Caco-2 (cell line): Measurements from ENCODE around the gene GPS1. TPM values are rescaled to one million over a fixed set of nuclear protein-coding genes. Genes with fewer than 3 reads are reported as not detected.

Source experiments
- BruUV-seq: library from RNA; stranded (reverse); fragments of 400-500 nt; replicated peaks from 2 replicates; lab custom pipeline; 2021; lab: Mats Ljungman, UMichigan
- CTCF ChIA-PET: fragments of 300-600 bp; sonication (Branson Sonifier 250); formaldehyde crosslinking; loops from one replicate; lab custom pipeline; 2022; ENCODE audit warnings: antibody characterized with exemption; lab: Charles Lee
- POLR2A ChIA-PET: fragments of 300-600 bp; sonication (Branson Sonifier 250); formaldehyde crosslinking; loops from one replicate; lab custom pipeline; 2022; ENCODE audit warnings: antibody characterized with exemption; lab: Charles Lee
- DNase-seq, 2 experiments: peaks; one replicate each; pipeline versions ENCODE4 v3.0.0 to v3.0.0-alpha.2; 2020 to 2022
- H3K27me3 ChIP-seq: replicated peaks from 2 replicates; pipeline ENCODE4 v1.6.0; 2011; ENCODE audit warnings: low read length; ENCODE audit not compliant: control insufficient read depth, insufficient read depth
- H3K36me3 ChIP-seq: 2 replicates; pipeline ENCODE4 v1.5.1; 2011; ENCODE audit warnings: low read length; ENCODE audit not compliant: control insufficient read depth, insufficient read depth
- H3K4me1 ChIP-seq: fragments of 250-450 bp; sonication (Bioruptor Pico); 2 replicates; pipeline ENCODE4 v1.5.1; 2020; ENCODE audit warnings: mild to moderate bottlenecking
- H3K4me3 ChIP-seq: 2 replicates; pipeline ENCODE4 v1.5.1; 2011; ENCODE audit warnings: low read depth, mild to moderate bottlenecking, control low read depth, low read length
- H3K9me3 ChIP-seq: fragments of 250-450 bp; sonication (Bioruptor Pico); 2 replicates; pipeline ENCODE4 v1.5.1; 2020; ENCODE audit warnings: mild to moderate bottlenecking, moderate library complexity
- H3K27ac Mint-ChIP-seq: one replicate; pipeline ENCODE4 v1.8.0; 2022; ENCODE audit warnings: mixed read lengths; ENCODE audit not compliant: unreplicated experiment
- H3K27me3 Mint-ChIP-seq: one replicate; pipeline ENCODE4 v1.8.0; 2022; ENCODE audit warnings: mixed read lengths; ENCODE audit not compliant: insufficient read depth, unreplicated experiment
- H3K36me3 Mint-ChIP-seq: one replicate; pipeline ENCODE4 v1.8.0; 2022; ENCODE audit warnings: mild to moderate bottlenecking, mixed read lengths; ENCODE audit not compliant: insufficient read depth, unreplicated experiment
- H3K4me1 Mint-ChIP-seq: one replicate; pipeline ENCODE4 v1.8.0; 2022; ENCODE audit warnings: low read depth, mixed read lengths; ENCODE audit not compliant: unreplicated experiment
- H3K4me3 Mint-ChIP-seq: one replicate; pipeline ENCODE4 v1.8.0; 2022; ENCODE audit warnings: mild to moderate bottlenecking, moderate library complexity, mixed read lengths; ENCODE audit not compliant: unreplicated experiment
- H3K9me3 Mint-ChIP-seq: one replicate; pipeline ENCODE4 v1.8.0; 2022; ENCODE audit warnings: mixed read lengths; ENCODE audit not compliant: unreplicated experiment
- CTCF ChIP-seq, 2 experiments: fragments of 200-600 bp in 1 of 2; IDR thresholded peaks; 1 replicate in 1 of 2; 2 replicates in 1 of 2; pipeline versions ENCODE4 v1.5.1 to v1.8.0; 2011 to 2022; ENCODE audit warnings: antibody characterized with exemption in 1 of 2, control low read depth in 1 of 2, inconsistent platforms in 1 of 2, low read depth in 1 of 2, low read length in 1 of 2, mild to moderate bottlenecking in 1 of 2, moderate library complexity in 1 of 2; ENCODE audit not compliant: insufficient read depth in 1 of 2, severe bottlenecking in 1 of 2, unreplicated experiment in 1 of 2
- intact Hi-C: fragments of 100-400 bp; cut with micrococcal nuclease; formaldehyde crosslinking; loops from one replicate; pipeline ENCODE4 v1.10.0; 2022; ENCODE audit not compliant: unreplicated experiment
- total RNA-seq: library from RNA; stranded (reverse); gene quantifications from 2 replicates; pipeline ENCODE4 v1.2.3, GENCODE V29; 2022

Gene GPS1
- total RNA-seq, 1 experiment from 2014 or later, result 195 TPM

- H3K27me3 ChIP-seq, result no peaks in the 10 kb centered on the region
- H3K4me1 ChIP-seq, result no peaks in the 10 kb centered on the region
- POLR2A ChIA-PET, result interaction anchor here (0.7 kb wide), 1 partner anchor 16 kb away, joined by 3 read pairs; no protein-coding TSS in a partner anchor
- H3K27me3 Mint-ChIP-seq, result no peaks in the 10 kb centered on the region
- TSS peak; percentile 25 for BruUV-seq
- no peak for DNase-seq
- no peaks in the 10 kb centered on the region for H3K9me3 Mint-ChIP-seq
- no peaks in the 10 kb centered on the region for H3K4me1 Mint-ChIP-seq
- TF ChIP-seq CTCF (IDR thresholded peaks at IDR 0.05; ENCODE audit: insufficient read depth in 1 of 2, low read depth in 1 of 2, low read length in 1 of 2, severe bottlenecking in 1 of 2, unreplicated experiment in 1 of 2), result no peak
- no peak overlapping the region for H3K27ac Mint-ChIP-seq
- H3K4me3 ChIP-seq, result no peak overlapping the region
- CTCF ChIA-PET, result no interaction called here
- H3K36me3 ChIP-seq, result peaks cover 6% of the 10 kb centered on the region
- no peaks in the 10 kb centered on the region for H3K9me3 ChIP-seq
- intact Hi-C loops, result no loop called here
- H3K4me3 Mint-ChIP-seq, result no peak overlapping the region
- H3K36me3 Mint-ChIP-seq, result peaks cover 80% of the 10 kb centered on the region
Measured at GRCh38 chr17:82083009-82083408, 31.3 kb downstream of the GPS1 start.

GRCh38 chr17:82083533-82084359 lies 32.0 kb downstream of the GPS1 start:
- Mint-ChIP-seq H3K36me3 (peaks cover 78% of the 10 kb centered on the region), H3K9me3 (no peaks in the 10 kb centered on the region), H3K4me1 (no peaks in the 10 kb centered on the region), H3K4me3 (no peak overlapping the region), H3K27ac (no peak overlapping the region), H3K27me3 (no peaks in the 10 kb centered on the region)
- CTCF ChIA-PET, result no interaction called here
- H3K4me3 ChIP-seq, result no peak overlapping the region
- intact Hi-C loops, result no loop called here
- no peaks in the 10 kb centered on the region for H3K27me3 ChIP-seq
- DNase-seq, result no peak
- TF ChIP-seq CTCF (IDR thresholded peaks at IDR 0.05; ENCODE audit: insufficient read depth in 1 of 2, low read depth in 1 of 2, low read length in 1 of 2, severe bottlenecking in 1 of 2, unreplicated experiment in 1 of 2), result no peak
- H3K36me3 ChIP-seq, result peaks cover 6% of the 10 kb centered on the region
- POLR2A ChIA-PET, result interaction anchor here (0.7 kb wide), 1 partner anchor 15 kb away, joined by 3 read pairs; no protein-coding TSS in a partner anchor
- no peaks in the 10 kb centered on the region for H3K4me1 ChIP-seq
- no peaks in the 10 kb centered on the region for H3K9me3 ChIP-seq
- BruUV-seq, result no TSS peak

GRCh38 chr17:82084373-82085030 lies 32.8 kb downstream of the GPS1 start:
- intact Hi-C loops, result no loop called here
- no TSS peak for BruUV-seq
- ChIA-PET CTCF (no interaction called here), POLR2A (no interaction called here)
- TF ChIP-seq CTCF (IDR thresholded peaks at IDR 0.05; ENCODE audit: insufficient read depth in 1 of 2, low read depth in 1 of 2, low read length in 1 of 2, severe bottlenecking in 1 of 2, unreplicated experiment in 1 of 2), result no peak
- Mint-ChIP-seq H3K27me3 (no peaks in the 10 kb centered on the region), H3K27ac (no peak overlapping the region), H3K9me3 (no peaks in the 10 kb centered on the region), H3K4me3 (no peak overlapping the region), H3K36me3 (peaks cover 74% of the 10 kb centered on the region), H3K4me1 (no peaks in the 10 kb centered on the region)
- DNase-seq, result no peak
- Histone ChIP-seq H3K4me3 (no peak overlapping the region), H3K9me3 (no peaks in the 10 kb centered on the region), H3K4me1 (no peaks in the 10 kb centered on the region), H3K36me3 (peaks cover 6% of the 10 kb centered on the region), H3K27me3 (no peaks in the 10 kb centered on the region)
